ENCODE results near the gene AGXT. TPM values are rescaled to one million over a fixed set of nuclear protein-coding genes. Genes with fewer than 3 reads are reported as not detected.
A peak's percentile ranks its signal among the peaks of the same experiment; 100 is the strongest.

The AGXT gene
- total RNA-seq, 1 experiment from 2014 or later = not detected

DNA sequence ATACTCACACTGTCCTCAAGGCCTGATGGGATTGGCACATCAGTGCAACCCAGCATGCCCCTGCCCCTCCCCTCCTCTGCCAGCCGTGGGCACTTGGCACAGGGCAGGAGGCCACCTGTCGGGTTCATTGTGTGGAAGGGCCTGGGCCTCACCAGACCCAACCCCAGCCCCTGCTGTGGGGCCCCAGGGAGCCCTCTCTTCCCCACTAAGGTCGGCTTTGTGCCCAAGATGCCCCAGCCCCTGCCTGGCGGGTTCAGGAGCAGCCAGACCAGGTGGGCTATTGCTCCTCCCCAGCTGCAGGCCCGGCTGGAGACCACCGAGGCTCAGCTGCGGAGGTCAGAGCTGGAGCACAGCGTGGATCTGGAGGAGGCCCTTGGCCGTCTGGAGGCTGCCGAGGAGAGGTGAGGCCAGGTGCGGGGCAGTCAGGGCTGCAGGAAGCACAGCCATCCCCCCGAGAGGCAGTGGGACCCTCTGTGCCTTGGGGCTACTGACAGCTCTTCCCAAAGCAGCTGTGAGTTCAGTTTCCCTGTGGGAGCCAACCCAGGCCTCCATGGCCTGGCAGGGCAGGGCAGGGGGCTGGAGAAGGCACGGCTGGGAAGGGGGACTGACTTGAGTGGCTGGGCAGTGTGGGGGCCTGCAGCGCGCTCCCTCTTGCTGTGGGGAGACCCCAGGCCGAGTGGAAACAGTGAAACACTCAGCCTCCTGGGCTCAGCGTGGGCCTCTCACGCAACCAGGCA is 53.8 kb downstream of the AGXT start:
- H3K9me3 Mint-ChIP-seq (ENCODE audit: low read depth, unreplicated experiment) = no peaks in the 10 kb centered on the region
- DNase-seq = no peak
- no peak overlapping the region for H3K4me3 Mint-ChIP-seq (ENCODE audit: low read depth, unreplicated experiment)
- no peak overlapping the region for H3K27ac Mint-ChIP-seq (ENCODE audit: unreplicated experiment)
- no TSS peak for BruUV-seq (replicated peaks)
- peaks cover 25% of the 10 kb centered on the region for H3K27me3 Mint-ChIP-seq (ENCODE audit: unreplicated experiment)
- TF ChIP-seq, protein P1, sequence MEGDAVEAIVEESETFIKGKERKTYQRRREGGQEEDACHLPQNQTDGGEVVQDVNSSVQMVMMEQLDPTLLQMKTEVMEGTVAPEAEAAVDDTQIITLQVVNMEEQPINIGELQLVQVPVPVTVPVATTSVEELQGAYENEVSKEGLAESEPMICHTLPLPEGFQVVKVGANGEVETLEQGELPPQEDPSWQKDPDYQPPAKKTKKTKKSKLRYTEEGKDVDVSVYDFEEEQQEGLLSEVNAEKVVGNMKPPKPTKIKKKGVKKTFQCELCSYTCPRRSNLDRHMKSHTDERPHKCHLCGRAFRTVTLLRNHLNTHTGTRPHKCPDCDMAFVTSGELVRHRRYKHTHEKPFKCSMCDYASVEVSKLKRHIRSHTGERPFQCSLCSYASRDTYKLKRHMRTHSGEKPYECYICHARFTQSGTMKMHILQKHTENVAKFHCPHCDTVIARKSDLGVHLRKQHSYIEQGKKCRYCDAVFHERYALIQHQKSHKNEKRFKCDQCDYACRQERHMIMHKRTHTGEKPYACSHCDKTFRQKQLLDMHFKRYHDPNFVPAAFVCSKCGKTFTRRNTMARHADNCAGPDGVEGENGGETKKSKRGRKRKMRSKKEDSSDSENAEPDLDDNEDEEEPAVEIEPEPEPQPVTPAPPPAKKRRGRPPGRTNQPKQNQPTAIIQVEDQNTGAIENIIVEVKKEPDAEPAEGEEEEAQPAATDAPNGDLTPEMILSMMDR (IDR thresholded peaks at IDR 0.05; ENCODE audit: unreplicated experiment) = no peak
- no peaks in the 10 kb centered on the region for H3K36me3 Mint-ChIP-seq (ENCODE audit: insufficient read depth, unreplicated experiment)
- H3K4me1 Mint-ChIP-seq (ENCODE audit: low read depth, unreplicated experiment) = no peaks in the 10 kb centered on the region
- intact Hi-C loops (cut with micrococcal nuclease; ENCODE audit: unreplicated experiment) = no loop called here
- CTCF ChIA-PET = no interaction called here

DNA sequence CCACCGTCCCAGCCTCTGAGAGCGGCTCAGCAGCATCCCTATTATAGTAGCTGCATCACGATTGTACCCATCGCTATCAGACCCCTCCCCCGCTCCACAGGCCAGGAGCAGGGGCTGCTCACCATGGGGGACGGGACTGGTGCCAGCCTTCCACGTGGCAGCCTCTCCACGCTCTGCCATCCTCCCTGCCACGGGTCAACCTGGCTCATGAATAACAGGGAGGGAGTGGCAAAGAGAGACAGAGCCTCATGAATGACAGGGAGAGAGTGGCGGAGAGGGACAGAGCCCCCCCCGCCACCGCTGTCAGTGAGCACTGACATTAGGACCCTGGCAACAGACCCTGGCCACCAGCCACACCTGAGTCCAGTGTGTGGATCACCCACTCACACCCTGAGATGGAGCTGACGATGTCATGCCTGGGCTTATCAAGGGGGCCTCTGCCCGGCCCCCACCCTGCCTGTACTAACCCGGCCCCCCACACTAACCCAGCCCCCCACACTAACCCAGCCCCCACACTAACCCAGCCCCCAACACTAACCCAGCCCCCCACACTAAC is 54.4 kb downstream of the AGXT start:
- TF ChIP-seq, protein P1 (IDR thresholded peaks at IDR 0.05; ENCODE audit: unreplicated experiment) = no peak
- Mint-ChIP-seq H3K27me3 (ENCODE audit: unreplicated experiment) (peaks cover 32% of the 10 kb centered on the region), H3K9me3 (ENCODE audit: low read depth, unreplicated experiment) (no peaks in the 10 kb centered on the region), H3K36me3 (ENCODE audit: insufficient read depth, unreplicated experiment) (no peaks in the 10 kb centered on the region), H3K4me3 (ENCODE audit: low read depth, unreplicated experiment) (no peak overlapping the region), H3K4me1 (ENCODE audit: low read depth, unreplicated experiment) (no peaks in the 10 kb centered on the region), H3K27ac (ENCODE audit: unreplicated experiment) (no peak overlapping the region)
- intact Hi-C loops (cut with micrococcal nuclease; ENCODE audit: unreplicated experiment) = no loop called here
- BruUV-seq (replicated peaks) = no TSS peak
- peak; percentile 0 for DNase-seq
- CTCF ChIA-PET = no interaction called here

DNA sequence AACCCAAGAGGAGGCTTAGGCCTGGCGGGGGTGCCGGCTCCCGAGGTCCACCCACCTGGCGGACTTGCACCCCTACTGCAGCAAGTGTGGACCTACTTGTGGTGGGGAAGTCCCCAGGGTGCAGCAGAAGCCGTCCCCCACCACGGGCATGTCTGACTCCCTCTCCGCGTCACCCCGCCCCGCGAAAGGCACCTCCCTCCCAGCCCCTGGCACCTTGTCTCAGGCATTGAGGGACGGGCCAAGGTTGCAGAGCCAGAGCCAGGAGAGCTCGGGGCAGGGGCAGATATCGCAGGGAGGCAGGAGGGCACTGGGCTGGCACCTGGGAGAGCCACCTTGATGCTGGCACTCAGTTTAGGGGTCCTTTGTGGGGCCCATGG is 56.6 kb downstream of the AGXT start:
- intact Hi-C loops (cut with micrococcal nuclease; ENCODE audit: unreplicated experiment) = no loop called here
- no peak overlapping the region for H3K4me3 Mint-ChIP-seq (ENCODE audit: low read depth, unreplicated experiment)
- no peaks in the 10 kb centered on the region for H3K9me3 Mint-ChIP-seq (ENCODE audit: low read depth, unreplicated experiment)
- H3K4me1 Mint-ChIP-seq (ENCODE audit: low read depth, unreplicated experiment) = no peaks in the 10 kb centered on the region
- peaks cover 53% of the 10 kb centered on the region for H3K27me3 Mint-ChIP-seq (ENCODE audit: unreplicated experiment)
- peak; percentile 15 for DNase-seq
- CTCF ChIA-PET = interaction anchor here (1.1 kb wide), 1 partner anchor 11 kb away, joined by 6 read pairs; no protein-coding TSS in a partner anchor
- H3K27ac Mint-ChIP-seq (ENCODE audit: unreplicated experiment) = no peak overlapping the region
- no peaks in the 10 kb centered on the region for H3K36me3 Mint-ChIP-seq (ENCODE audit: insufficient read depth, unreplicated experiment)
- TF ChIP-seq, protein P1 (IDR thresholded peaks at IDR 0.05; ENCODE audit: unreplicated experiment) = no peak
- BruUV-seq (replicated peaks) = no TSS peak

GRCh38 chr2:240925568-240926515 is 57.2 kb downstream of the AGXT start:
- H3K4me1 Mint-ChIP-seq (ENCODE audit: low read depth, unreplicated experiment) = no peaks in the 10 kb centered on the region
- H3K36me3 Mint-ChIP-seq (ENCODE audit: insufficient read depth, unreplicated experiment) = no peaks in the 10 kb centered on the region
- no TSS peak for BruUV-seq (replicated peaks)
- DNase-seq = peak; percentile 1
- H3K9me3 Mint-ChIP-seq (ENCODE audit: low read depth, unreplicated experiment) = no peaks in the 10 kb centered on the region
- CTCF ChIA-PET = interaction anchor here (1.1 kb wide), 1 partner anchor 11 kb away, joined by 6 read pairs; no protein-coding TSS in a partner anchor
- intact Hi-C loops (cut with micrococcal nuclease; ENCODE audit: unreplicated experiment) = no loop called here
- H3K4me3 Mint-ChIP-seq (ENCODE audit: low read depth, unreplicated experiment) = no peak overlapping the region
- TF ChIP-seq, protein P1 (IDR thresholded peaks at IDR 0.05; ENCODE audit: unreplicated experiment) = no peak
- H3K27ac Mint-ChIP-seq (ENCODE audit: unreplicated experiment) = no peak overlapping the region
- peaks cover 57% of the 10 kb centered on the region for H3K27me3 Mint-ChIP-seq (ENCODE audit: unreplicated experiment)

All from Calu3 (cell line).